ENCODE results near the gene RNLS.

- TF ChIP-seq CTCF (IDR thresholded peaks at IDR 0.05; ENCODE audit: low read length) (no peak), EZH2 (IDR thresholded peaks at IDR 0.05; ENCODE audit: borderline replicate concordance, low read length) (no peak)
Measured at GRCh38 chr10:88499569-88500470, 83.3 kb downstream of the RNLS start.

Measured in OCI-LY1 (cell line).